ENCODE measurements around the gene BCO2. TPM values are rescaled to one million over a fixed set of nuclear protein-coding genes. Genes with fewer than 3 reads are reported as not detected.

BCO2 gene, protein sequence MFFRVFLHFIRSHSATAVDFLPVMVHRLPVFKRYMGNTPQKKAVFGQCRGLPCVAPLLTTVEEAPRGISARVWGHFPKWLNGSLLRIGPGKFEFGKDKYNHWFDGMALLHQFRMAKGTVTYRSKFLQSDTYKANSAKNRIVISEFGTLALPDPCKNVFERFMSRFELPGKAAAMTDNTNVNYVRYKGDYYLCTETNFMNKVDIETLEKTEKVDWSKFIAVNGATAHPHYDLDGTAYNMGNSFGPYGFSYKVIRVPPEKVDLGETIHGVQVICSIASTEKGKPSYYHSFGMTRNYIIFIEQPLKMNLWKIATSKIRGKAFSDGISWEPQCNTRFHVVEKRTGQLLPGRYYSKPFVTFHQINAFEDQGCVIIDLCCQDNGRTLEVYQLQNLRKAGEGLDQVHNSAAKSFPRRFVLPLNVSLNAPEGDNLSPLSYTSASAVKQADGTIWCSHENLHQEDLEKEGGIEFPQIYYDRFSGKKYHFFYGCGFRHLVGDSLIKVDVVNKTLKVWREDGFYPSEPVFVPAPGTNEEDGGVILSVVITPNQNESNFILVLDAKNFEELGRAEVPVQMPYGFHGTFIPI
- total RNA-seq (10 to 100 TPM in 1 of 7 donors, 1 to 10 TPM in 6; 2.9 to 11.7 (median 4.4) TPM), polyA plus RNA-seq (1 to 10 TPM; 1.2 to 3.2 TPM)
- long read RNA-seq, donor 1, partial matches to known transcripts: 2 of 5 reads
- long read RNA-seq, donor 1, other reads (novel, unspliced or antisense): 3 of 5 reads
- long read RNA-seq, donor 2: 0 reads
- long read RNA-seq, donor 3, partial matches to known transcripts: 0 of 3 reads
- long read RNA-seq, donor 3, other reads (novel, unspliced or antisense): 2 of 3 reads

DNA sequence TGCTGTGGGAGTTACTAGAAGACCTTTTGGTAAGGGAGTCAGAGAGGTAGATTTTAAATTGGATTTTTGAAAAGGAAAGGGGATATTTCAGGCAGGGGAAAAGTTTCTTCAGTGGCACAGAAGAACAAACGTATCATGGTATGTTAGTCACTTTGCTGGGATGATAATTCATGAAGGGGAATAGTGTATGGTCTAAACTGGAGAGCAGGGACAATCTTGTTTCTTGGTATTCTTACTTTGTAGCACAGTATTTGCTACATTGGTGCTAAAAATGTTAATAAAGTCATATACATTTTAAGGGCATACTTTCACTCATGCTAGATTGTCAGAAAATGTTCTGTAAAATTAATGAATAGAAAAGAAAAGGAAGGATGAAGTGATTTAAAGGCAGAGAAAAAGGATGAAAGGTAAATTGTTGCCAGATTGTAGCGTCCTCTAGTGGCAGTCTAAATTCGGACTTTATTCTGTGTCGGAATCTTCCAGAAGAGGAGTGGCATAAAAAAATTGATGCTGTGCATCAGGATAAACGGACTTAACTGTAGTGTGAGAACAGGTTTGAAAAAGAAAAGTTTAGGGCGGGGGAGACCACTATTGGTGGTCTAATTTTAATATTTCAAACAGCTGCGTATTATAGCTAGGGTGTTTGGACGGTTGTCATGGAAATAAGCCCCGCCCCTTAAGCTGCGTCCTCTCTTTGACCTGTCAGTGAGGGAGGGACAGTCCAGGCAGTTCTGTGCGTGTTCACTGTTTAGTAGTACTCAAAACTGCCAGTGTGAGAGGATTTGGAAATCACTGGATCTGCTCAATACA lies at the start of gene BCO2:
TSS of gene BCO2 (plus strand) at position 724 of the 810 bp plus-strand sequence. CDS start 90 bp downstream, outside the sequence.
- Histone ChIP-seq H3K4me1 (ENCODE audit: insufficient read depth) (peaks cover 2% of the 10 kb centered on the region), H3K9me3 (no peaks in the 10 kb centered on the region), H3K4me3 (peak within 1 kb of the TSS; percentile 21), H3K27me3 (no peaks in the 10 kb centered on the region), H3K36me3 (no peaks in the 10 kb centered on the region), H3K27ac (no peak within 1 kb of the TSS)
- intact Hi-C loops (cut with DNase I): no loop called here
- no peak for TF ChIP-seq POLR2A (IDR thresholded peaks at IDR 0.05)
- TF ChIP-seq, protein P1, sequence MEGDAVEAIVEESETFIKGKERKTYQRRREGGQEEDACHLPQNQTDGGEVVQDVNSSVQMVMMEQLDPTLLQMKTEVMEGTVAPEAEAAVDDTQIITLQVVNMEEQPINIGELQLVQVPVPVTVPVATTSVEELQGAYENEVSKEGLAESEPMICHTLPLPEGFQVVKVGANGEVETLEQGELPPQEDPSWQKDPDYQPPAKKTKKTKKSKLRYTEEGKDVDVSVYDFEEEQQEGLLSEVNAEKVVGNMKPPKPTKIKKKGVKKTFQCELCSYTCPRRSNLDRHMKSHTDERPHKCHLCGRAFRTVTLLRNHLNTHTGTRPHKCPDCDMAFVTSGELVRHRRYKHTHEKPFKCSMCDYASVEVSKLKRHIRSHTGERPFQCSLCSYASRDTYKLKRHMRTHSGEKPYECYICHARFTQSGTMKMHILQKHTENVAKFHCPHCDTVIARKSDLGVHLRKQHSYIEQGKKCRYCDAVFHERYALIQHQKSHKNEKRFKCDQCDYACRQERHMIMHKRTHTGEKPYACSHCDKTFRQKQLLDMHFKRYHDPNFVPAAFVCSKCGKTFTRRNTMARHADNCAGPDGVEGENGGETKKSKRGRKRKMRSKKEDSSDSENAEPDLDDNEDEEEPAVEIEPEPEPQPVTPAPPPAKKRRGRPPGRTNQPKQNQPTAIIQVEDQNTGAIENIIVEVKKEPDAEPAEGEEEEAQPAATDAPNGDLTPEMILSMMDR (IDR thresholded peaks at IDR 0.05): peak; percentile 14 to 75 (median 52)
- no peak for TF ChIP-seq EP300 (IDR thresholded peaks at IDR 0.05)
- DNase-seq: peak; percentile 71 to 90 (median 84)
- WGBS, 3 donors: 2 to 3% (median 2%) methylated on average over 11 of the region's 11 CpGs

DNA sequence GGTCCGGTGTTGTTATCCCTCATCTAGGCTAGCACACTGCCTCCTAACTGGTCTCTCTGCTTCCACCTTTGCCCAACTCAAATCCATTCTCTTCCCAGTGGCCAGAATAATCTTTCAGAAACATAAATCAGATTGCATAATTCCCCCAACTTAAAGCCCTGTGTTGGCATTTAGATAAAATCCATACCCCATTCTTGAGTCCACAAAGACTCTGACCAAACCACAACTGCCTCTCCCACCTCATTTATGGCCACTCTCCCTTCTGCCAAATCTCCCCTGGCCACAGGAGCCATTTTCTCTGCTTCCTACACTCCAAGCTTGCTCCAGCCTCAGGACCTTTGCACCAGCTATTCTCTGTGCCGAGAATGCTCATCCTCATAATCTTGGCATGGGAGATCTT lies 48.3 kb upstream of the BCO2 start:
- intact Hi-C loops (cut with DNase I): no loop called here
- Histone ChIP-seq H3K36me3 (no peaks in the 10 kb centered on the region), H3K27ac (no peak overlapping the region), H3K27me3 (no peaks in the 10 kb centered on the region), H3K4me3 (no peak overlapping the region), H3K4me1 (ENCODE audit: insufficient read depth) (no peaks in the 10 kb centered on the region), H3K9me3 (no peaks in the 10 kb centered on the region)
- TF ChIP-seq, protein P1 (IDR thresholded peaks at IDR 0.05): no peak
- TF ChIP-seq POLR2A (IDR thresholded peaks at IDR 0.05) (no peak), EP300 (IDR thresholded peaks at IDR 0.05) (no peak)
- 91 to 97% (median 91%) methylated on average over 2 of the region's 2 CpGs for WGBS, 3 donors
- no peak for DNase-seq

DNA sequence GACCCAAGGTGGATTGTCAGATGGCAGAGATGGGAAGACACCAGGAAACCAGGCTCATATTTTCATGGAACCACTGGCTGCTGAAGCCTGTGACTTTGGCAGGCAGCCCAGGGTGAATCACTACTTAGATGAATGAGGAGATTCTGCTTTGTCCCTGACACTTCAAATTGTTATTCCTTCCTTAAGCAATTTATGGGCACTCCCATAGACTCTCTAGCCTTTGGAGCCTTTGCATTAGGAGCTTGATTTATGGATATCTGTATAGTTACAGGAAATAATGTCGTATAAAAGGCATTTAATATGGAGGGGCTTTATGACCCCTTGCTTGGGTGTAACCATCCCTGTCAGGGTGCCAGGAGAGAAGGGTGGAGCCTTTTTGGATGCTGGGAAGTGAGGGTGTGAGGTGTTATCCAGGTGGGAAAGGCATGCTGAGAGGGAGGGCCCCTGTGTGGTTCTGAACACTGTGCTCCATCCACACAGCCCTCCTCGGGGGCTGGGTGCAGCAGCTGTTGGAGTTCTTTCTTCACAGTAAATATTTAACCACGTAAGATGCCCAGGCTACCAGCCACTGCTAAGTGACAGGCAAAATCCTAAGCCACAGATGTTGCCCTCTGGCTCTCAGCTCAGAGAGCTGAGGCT lies 46.7 kb upstream of the BCO2 start:
- no peak for DNase-seq
- WGBS, 3 donors: 61 to 63% (median 61%) methylated on average over 3 of the region's 3 CpGs
- intact Hi-C loops (cut with DNase I): no loop called here
- TF ChIP-seq, protein P1 (IDR thresholded peaks at IDR 0.05): no peak
- TF ChIP-seq EP300 (IDR thresholded peaks at IDR 0.05) (no peak), POLR2A (IDR thresholded peaks at IDR 0.05) (no peak)
- H3K27ac ChIP-seq: no peak overlapping the region
- no peaks in the 10 kb centered on the region for H3K27me3 ChIP-seq
- no peak overlapping the region for H3K4me3 ChIP-seq
- H3K9me3 ChIP-seq: no peaks in the 10 kb centered on the region
- no peaks in the 10 kb centered on the region for H3K4me1 ChIP-seq (ENCODE audit: insufficient read depth)
- no peaks in the 10 kb centered on the region for H3K36me3 ChIP-seq

DNA sequence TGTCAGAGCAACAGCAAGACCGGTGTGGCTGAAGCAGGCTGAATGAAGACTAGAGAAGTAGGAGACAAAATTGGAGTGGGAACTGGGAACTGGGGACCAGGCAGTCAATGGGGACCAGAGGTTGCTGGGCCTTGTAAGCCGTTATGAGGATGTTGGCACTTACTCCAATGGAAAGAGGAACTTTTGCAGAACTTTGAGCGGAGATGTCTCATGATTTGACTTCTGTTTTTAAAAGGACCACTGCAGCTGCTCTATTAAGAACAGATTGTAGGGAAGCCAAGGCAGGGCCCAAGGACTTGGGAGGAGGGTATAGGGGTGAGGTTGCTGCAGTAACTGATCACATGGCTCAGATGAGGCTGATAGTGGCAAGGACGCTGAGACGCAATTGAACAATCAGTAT lies 45.7 kb upstream of the BCO2 start:
- DNase-seq: no peak
- no peak overlapping the region for H3K27ac ChIP-seq
- H3K4me3 ChIP-seq: no peak overlapping the region
- intact Hi-C loops (cut with DNase I): no loop called here
- no peaks in the 10 kb centered on the region for H3K36me3 ChIP-seq
- H3K4me1 ChIP-seq (ENCODE audit: insufficient read depth): no peaks in the 10 kb centered on the region
- 83 to 89% (median 88%) methylated on average over 5 of the region's 5 CpGs for WGBS, 3 donors
- TF ChIP-seq EP300 (IDR thresholded peaks at IDR 0.05) (no peak), POLR2A (IDR thresholded peaks at IDR 0.05) (no peak)
- TF ChIP-seq, protein P1 (IDR thresholded peaks at IDR 0.05): no peak
- no peaks in the 10 kb centered on the region for H3K9me3 ChIP-seq
- no peaks in the 10 kb centered on the region for H3K27me3 ChIP-seq

All from ovary (tissue), 10 donors.